ENCODE measurements around the gene CITED2.

CITED2 gene

GRCh38 chr6:139395891-139396301 is 21.4 kb upstream of the CITED2 start:
- no peak overlapping the region for H3K4me3 ChIP-seq (ENCODE audit: control insufficient read depth, low read depth, low read length)
- no peak for DNase-seq (ENCODE audit: low read depth)
- no peak for TF ChIP-seq CTCF (IDR thresholded peaks at IDR 0.05; ENCODE audit: control insufficient read depth, insufficient read depth, low read depth, low read length, missing control alignments)

GRCh38 chr6:139395371-139395770 is 20.9 kb upstream of the CITED2 start:
- DNase-seq (ENCODE audit: low read depth), result no peak
- no peak for TF ChIP-seq CTCF (IDR thresholded peaks at IDR 0.05; ENCODE audit: control insufficient read depth, insufficient read depth, low read depth, low read length, missing control alignments)
- H3K4me3 ChIP-seq (ENCODE audit: control insufficient read depth, low read depth, low read length), result no peak overlapping the region

GRCh38 chr6:139394027-139394649 is 19.7 kb upstream of the CITED2 start:
- H3K4me3 ChIP-seq (ENCODE audit: control insufficient read depth, low read depth, low read length), result no peak overlapping the region
- TF ChIP-seq CTCF (IDR thresholded peaks at IDR 0.05; ENCODE audit: control insufficient read depth, insufficient read depth, low read depth, low read length, missing control alignments), result no peak
- DNase-seq (ENCODE audit: low read depth), result no peak

- TF ChIP-seq CTCF (IDR thresholded peaks at IDR 0.05; ENCODE audit: control insufficient read depth, insufficient read depth, low read depth, low read length, missing control alignments), result no peak
- DNase-seq (ENCODE audit: low read depth), result no peak
- no peak overlapping the region for H3K4me3 ChIP-seq (ENCODE audit: control insufficient read depth, low read depth, low read length)
These were observed 18.3 kb upstream of the CITED2 start for GRCh38 chr6:139392794-139393193.

- no peak for TF ChIP-seq CTCF (IDR thresholded peaks at IDR 0.05; ENCODE audit: control insufficient read depth, insufficient read depth, low read depth, low read length, missing control alignments)
- DNase-seq (ENCODE audit: low read depth), result no peak
- no peak overlapping the region for H3K4me3 ChIP-seq (ENCODE audit: control insufficient read depth, low read depth, low read length)
These were observed 17.3 kb upstream of the CITED2 start for GRCh38 chr6:139391709-139392108.

GRCh38 chr6:139390447-139390846 is 16.0 kb upstream of the CITED2 start:
- DNase-seq (ENCODE audit: low read depth), result no peak
- TF ChIP-seq CTCF (IDR thresholded peaks at IDR 0.05; ENCODE audit: control insufficient read depth, insufficient read depth, low read depth, low read length, missing control alignments), result no peak

GRCh38 chr6:139388384-139388783 is 13.9 kb upstream of the CITED2 start:
- H3K4me3 ChIP-seq (ENCODE audit: control insufficient read depth, low read depth, low read length), result no peak overlapping the region
- DNase-seq (ENCODE audit: low read depth), result no peak
- TF ChIP-seq CTCF (IDR thresholded peaks at IDR 0.05; ENCODE audit: control insufficient read depth, insufficient read depth, low read depth, low read length, missing control alignments), result no peak

More at GRCh38 chr6:139390447-139390846, 16.0 kb upstream of the CITED2 start:
- H3K4me3 ChIP-seq (ENCODE audit: control insufficient read depth, low read depth, low read length), result no peak overlapping the region

Measured in AG09309 (cell line).